ENCODE data around the gene FCRL1. TPM values are rescaled to one million over a fixed set of nuclear protein-coding genes. Genes with fewer than 3 reads are reported as not detected.

FCRL1 gene
- total and polyA plus RNA-seq, 9 donors = 0.05 to 0.37 (median 0.14) TPM; not detected in 3

DNA sequence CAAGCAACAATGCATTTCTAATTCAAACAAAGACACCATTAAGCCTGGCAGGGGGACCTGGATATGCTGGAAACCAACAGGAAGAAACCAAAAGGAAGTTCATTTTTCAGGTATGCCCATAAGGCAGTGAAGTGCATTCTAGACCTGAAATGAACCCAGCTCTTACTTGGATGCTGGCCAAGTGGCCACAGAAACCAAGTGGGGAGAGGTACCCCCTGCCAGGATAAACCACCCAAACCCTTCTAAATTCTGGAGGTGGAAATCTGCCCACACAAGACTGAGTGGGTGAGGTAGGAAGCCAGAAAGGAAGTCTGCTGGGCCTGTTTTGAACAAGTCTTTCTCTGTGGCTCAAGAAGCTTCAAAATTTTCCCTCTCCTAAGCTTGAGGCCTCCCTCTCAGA, 19.0 kb upstream of the FCRL1 start:
- H3K27me3 ChIP-seq (ENCODE audit: control insufficient read depth, insufficient read depth, low read length) = no peaks in the 10 kb centered on the region
- H3K9me3 ChIP-seq (replicated peaks; ENCODE audit: control insufficient read depth, low read depth, low read length) = no peaks in the 10 kb centered on the region

DNA sequence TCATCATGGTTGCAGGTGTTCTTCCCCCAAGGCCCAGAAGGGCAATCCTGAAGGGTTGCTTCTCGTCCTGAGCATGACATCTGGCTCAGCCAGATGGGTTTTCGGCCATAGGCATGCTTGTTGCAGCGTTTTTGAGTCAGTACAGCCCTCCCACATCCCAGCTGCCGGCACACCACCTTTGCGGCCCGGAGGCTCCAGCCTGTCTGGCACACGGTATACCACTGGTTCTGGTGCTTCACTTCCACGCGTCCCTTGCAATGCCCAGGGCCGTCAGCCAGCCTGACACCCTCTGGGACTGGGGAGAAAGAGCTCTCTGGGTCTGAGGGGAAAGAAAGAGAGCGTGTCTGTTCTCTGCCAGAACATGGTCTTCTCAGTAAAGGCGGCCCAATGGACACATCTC, 14.5 kb upstream of the FCRL1 start:
- no peaks in the 10 kb centered on the region for H3K9me3 ChIP-seq (replicated peaks; ENCODE audit: control insufficient read depth, low read depth, low read length)
- no peak for DNase-seq
- no peak overlapping the region for H3K4me3 ChIP-seq (ENCODE audit: low read length)
- H3K4me1 ChIP-seq (ENCODE audit: control insufficient read depth, insufficient read depth, low read length) = no peaks in the 10 kb centered on the region
- H3K27me3 ChIP-seq (ENCODE audit: control insufficient read depth, insufficient read depth, low read length) = no peaks in the 10 kb centered on the region
- H3K36me3 ChIP-seq (ENCODE audit: control insufficient read depth, insufficient read depth, low read length) = no peaks in the 10 kb centered on the region
- no peak overlapping the region for H3K27ac ChIP-seq (ENCODE audit: low read length)
- WGBS (ENCODE audit: insufficient coverage) = 65% methylated on average over 10 of the region's 12 CpGs

More for the DNA sequence above, 19.0 kb upstream of the FCRL1 start:
- H3K4me1 ChIP-seq (ENCODE audit: control insufficient read depth, insufficient read depth, low read length) = no peaks in the 10 kb centered on the region
- H3K4me3 ChIP-seq (ENCODE audit: low read length) = no peak overlapping the region
- no peak for DNase-seq
- no peak overlapping the region for H3K27ac ChIP-seq (ENCODE audit: low read length)
- no peaks in the 10 kb centered on the region for H3K36me3 ChIP-seq (ENCODE audit: control insufficient read depth, insufficient read depth, low read length)

DNA sequence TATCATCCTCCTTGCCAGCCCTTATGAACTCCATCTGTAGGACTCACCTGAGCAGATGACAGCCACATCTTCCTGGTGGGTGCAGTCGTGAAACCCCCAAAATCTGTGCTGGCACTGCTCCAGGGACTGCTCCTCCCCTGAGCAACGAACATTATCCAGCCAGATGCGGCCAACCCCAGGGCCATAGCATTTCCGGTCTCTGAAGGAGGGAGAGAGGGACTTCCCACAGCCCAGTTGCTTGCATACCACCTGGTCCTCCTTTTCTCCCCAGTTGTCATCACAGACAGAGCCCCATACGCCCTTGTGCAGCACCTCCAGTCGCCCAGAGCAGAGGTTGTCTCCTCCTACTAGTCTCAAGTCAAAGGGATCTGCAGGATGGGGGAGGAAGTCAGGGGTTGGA, 13.2 kb upstream of the FCRL1 start:
- WGBS (ENCODE audit: insufficient coverage) = 67% methylated on average over 1 of the region's 6 CpGs
- H3K9me3 ChIP-seq (replicated peaks; ENCODE audit: control insufficient read depth, low read depth, low read length) = no peaks in the 10 kb centered on the region
- DNase-seq = no peak
- H3K27me3 ChIP-seq (ENCODE audit: control insufficient read depth, insufficient read depth, low read length) = no peaks in the 10 kb centered on the region
- H3K27ac ChIP-seq (ENCODE audit: low read length) = no peak overlapping the region
- H3K4me1 ChIP-seq (ENCODE audit: control insufficient read depth, insufficient read depth, low read length) = no peaks in the 10 kb centered on the region
- no peak overlapping the region for H3K4me3 ChIP-seq (ENCODE audit: low read length)
- H3K36me3 ChIP-seq (ENCODE audit: control insufficient read depth, insufficient read depth, low read length) = no peaks in the 10 kb centered on the region

DNA sequence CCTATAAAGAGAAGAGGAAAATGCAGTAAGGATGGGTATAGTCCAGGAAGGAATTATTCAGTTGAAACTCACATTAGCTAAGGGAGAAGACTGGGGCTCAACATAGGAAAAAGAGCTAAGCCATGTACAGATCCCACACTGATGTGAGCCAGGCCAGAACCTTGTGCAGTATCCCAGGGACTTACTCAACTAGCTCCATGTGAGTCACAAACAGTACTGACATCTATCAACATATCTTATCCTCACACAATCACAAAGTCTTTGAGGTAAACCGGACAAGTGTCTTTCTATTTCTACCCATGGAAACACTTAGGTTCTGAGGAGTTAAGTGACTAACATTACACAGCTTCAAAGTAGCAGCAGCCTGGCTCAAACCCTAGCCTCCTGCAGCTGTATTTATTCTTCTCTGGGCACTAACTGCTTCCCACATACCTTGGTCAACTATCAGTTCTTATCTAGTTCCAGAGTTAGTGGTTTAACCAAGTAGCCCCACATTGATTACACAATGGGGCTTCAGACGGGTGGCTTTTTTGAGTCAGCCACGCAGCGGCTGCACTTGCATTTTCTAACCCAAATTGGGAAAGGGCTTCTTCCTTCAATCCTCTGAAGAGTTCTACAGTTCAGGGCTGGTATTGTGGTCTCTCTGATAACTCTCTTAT, 12.2 kb upstream of the FCRL1 start:
- Histone ChIP-seq H3K4me1 (ENCODE audit: control insufficient read depth, insufficient read depth, low read length) (no peaks in the 10 kb centered on the region), H3K9me3 (replicated peaks; ENCODE audit: control insufficient read depth, low read depth, low read length) (no peaks in the 10 kb centered on the region), H3K36me3 (ENCODE audit: control insufficient read depth, insufficient read depth, low read length) (no peaks in the 10 kb centered on the region), H3K27ac (ENCODE audit: low read length) (no peak overlapping the region), H3K27me3 (ENCODE audit: control insufficient read depth, insufficient read depth, low read length) (no peaks in the 10 kb centered on the region), H3K4me3 (ENCODE audit: low read length) (no peak overlapping the region)
- no peak for DNase-seq
- 100% methylated on average over 2 of the region's 4 CpGs for WGBS (ENCODE audit: insufficient coverage)

DNA sequence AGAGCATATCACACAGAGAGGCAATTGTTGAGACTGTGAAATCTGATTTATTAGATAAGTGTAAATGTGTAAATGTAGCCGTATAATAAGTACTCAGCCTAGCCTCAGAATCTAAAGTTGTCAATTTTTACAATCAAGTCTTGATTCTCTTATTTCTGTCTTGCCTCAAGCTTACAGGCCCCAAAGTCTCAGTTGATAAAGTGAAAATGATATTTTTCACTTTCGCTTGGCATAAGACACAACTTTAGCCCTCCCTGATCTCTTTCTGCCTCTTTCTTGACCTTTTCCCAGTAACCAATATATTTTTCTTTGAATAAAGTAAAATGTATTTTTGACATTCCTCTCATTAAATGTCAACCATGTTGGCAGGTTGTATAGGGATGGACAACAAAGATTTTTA, 11.0 kb upstream of the FCRL1 start:
- no CpG with 5 or more reads among the region's 2 CpGs for WGBS (ENCODE audit: insufficient coverage)
- Histone ChIP-seq H3K4me3 (ENCODE audit: low read length) (no peak overlapping the region), H3K4me1 (ENCODE audit: control insufficient read depth, insufficient read depth, low read length) (no peaks in the 10 kb centered on the region)

GRCh38 chr1:157829711-157830110, 9.8 kb upstream of the FCRL1 start:
- DNase-seq = no peak
- Histone ChIP-seq H3K4me3 (ENCODE audit: low read length) (no peak overlapping the region), H3K36me3 (ENCODE audit: control insufficient read depth, insufficient read depth, low read length) (no peaks in the 10 kb centered on the region), H3K9me3 (replicated peaks; ENCODE audit: control insufficient read depth, low read depth, low read length) (no peaks in the 10 kb centered on the region), H3K27ac (ENCODE audit: low read length) (no peak overlapping the region), H3K27me3 (ENCODE audit: control insufficient read depth, insufficient read depth, low read length) (no peaks in the 10 kb centered on the region), H3K4me1 (ENCODE audit: control insufficient read depth, insufficient read depth, low read length) (no peaks in the 10 kb centered on the region)
- WGBS (ENCODE audit: insufficient coverage) = no CpG with 5 or more reads among the region's 3 CpGs

More for the DNA sequence above, 11.0 kb upstream of the FCRL1 start:
- no peaks in the 10 kb centered on the region for H3K27me3 ChIP-seq (ENCODE audit: control insufficient read depth, insufficient read depth, low read length)
- DNase-seq = no peak
- no peak overlapping the region for H3K27ac ChIP-seq (ENCODE audit: low read length)
- no peaks in the 10 kb centered on the region for H3K9me3 ChIP-seq (replicated peaks; ENCODE audit: control insufficient read depth, low read depth, low read length)
- no peaks in the 10 kb centered on the region for H3K36me3 ChIP-seq (ENCODE audit: control insufficient read depth, insufficient read depth, low read length)

DNA sequence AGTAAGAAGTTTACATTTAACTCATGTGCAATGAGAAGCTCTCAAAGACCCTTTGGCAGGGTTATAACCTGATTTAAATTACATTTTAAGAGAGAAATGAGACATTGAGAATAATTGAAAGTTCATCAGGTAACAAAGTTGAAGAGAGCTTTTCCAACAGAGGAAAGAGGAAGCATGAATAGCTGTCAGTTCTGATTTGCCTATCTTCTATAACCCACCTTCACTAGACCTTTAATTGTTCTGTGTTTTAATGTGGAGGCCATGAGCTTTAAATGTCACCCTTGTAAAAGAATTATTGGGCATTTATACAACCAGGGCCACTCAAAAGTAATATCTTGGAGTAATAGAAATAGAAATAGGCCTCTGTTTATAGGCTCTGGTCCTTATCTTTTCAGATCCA, 9.3 kb upstream of the FCRL1 start:
- no peak overlapping the region for H3K4me3 ChIP-seq (ENCODE audit: low read length)
- no peaks in the 10 kb centered on the region for H3K4me1 ChIP-seq (ENCODE audit: control insufficient read depth, insufficient read depth, low read length)
- no peaks in the 10 kb centered on the region for H3K9me3 ChIP-seq (replicated peaks; ENCODE audit: control insufficient read depth, low read depth, low read length)
- no peaks in the 10 kb centered on the region for H3K27me3 ChIP-seq (ENCODE audit: control insufficient read depth, insufficient read depth, low read length)
- DNase-seq = no peak
- no peak overlapping the region for H3K27ac ChIP-seq (ENCODE audit: low read length)
- H3K36me3 ChIP-seq (ENCODE audit: control insufficient read depth, insufficient read depth, low read length) = no peaks in the 10 kb centered on the region

- no peak overlapping the region for H3K4me3 ChIP-seq (ENCODE audit: low read length)
- WGBS (ENCODE audit: insufficient coverage) = no CpG with 5 or more reads among the region's 2 CpGs
- no peaks in the 10 kb centered on the region for H3K36me3 ChIP-seq (ENCODE audit: control insufficient read depth, insufficient read depth, low read length)
- H3K27me3 ChIP-seq (ENCODE audit: control insufficient read depth, insufficient read depth, low read length) = no peaks in the 10 kb centered on the region
- DNase-seq = no peak
- H3K9me3 ChIP-seq (replicated peaks; ENCODE audit: control insufficient read depth, low read depth, low read length) = no peaks in the 10 kb centered on the region
- H3K27ac ChIP-seq (ENCODE audit: low read length) = no peak overlapping the region
- no peaks in the 10 kb centered on the region for H3K4me1 ChIP-seq (ENCODE audit: control insufficient read depth, insufficient read depth, low read length)
Observed at GRCh38 chr1:157820299-157820698, 379 bp upstream of the FCRL1 start.

DNA sequence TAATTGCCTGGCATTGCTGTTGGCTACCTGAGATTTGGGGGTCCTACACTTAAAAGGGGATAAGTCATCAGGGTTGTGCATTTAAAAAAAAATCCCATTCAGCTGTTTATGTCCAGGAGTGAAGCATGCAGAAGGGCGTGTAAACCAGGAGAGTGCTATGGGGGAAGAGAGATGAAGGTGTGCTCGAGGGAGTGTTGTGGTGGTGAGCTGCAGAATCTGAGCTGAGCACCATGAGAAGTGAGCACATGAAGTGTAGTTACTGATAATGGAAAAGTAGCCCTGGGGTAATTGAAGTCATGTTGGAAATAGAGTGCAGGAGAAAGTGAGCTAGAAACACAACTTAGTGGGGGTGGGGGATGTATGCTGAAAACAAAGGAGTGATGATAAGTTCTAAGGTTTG, 705 bp downstream of the FCRL1 start:
- no peak for DNase-seq
- WGBS (ENCODE audit: insufficient coverage) = 61% methylated on average over 2 of the region's 2 CpGs
- no peaks in the 10 kb centered on the region for H3K4me1 ChIP-seq (ENCODE audit: control insufficient read depth, insufficient read depth, low read length)
- no peaks in the 10 kb centered on the region for H3K9me3 ChIP-seq (replicated peaks; ENCODE audit: control insufficient read depth, low read depth, low read length)
- no peak overlapping the region for H3K4me3 ChIP-seq (ENCODE audit: low read length)
- H3K27ac ChIP-seq (ENCODE audit: low read length) = no peak overlapping the region
- no peaks in the 10 kb centered on the region for H3K27me3 ChIP-seq (ENCODE audit: control insufficient read depth, insufficient read depth, low read length)
- H3K36me3 ChIP-seq (ENCODE audit: control insufficient read depth, insufficient read depth, low read length) = no peaks in the 10 kb centered on the region

DNA sequence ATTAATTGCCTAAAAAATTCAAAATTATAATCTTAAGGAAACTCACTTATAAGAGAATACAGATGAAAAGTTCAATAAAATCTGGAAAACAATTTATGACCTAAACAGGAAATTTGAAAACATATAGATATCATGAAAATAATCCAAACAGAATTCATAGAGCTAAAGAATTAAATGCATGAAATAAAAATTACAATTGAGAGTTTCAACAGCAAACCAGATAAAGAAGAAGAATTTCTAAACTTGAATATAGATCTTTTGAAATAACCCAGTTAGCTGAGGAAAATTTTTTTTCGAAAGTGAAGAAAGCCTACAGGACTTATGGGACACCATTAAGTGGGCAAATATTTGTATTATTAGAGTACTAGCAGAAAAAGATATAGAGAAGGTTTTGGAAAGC, 6.7 kb downstream of the FCRL1 start:
- H3K36me3 ChIP-seq (ENCODE audit: control insufficient read depth, insufficient read depth, low read length) = no peaks in the 10 kb centered on the region
- WGBS (ENCODE audit: insufficient coverage) = no CpG with 5 or more reads among the region's 1 CpG
- no peak overlapping the region for H3K4me3 ChIP-seq (ENCODE audit: low read length)
- no peak for DNase-seq
- H3K4me1 ChIP-seq (ENCODE audit: control insufficient read depth, insufficient read depth, low read length) = no peaks in the 10 kb centered on the region
- no peaks in the 10 kb centered on the region for H3K27me3 ChIP-seq (ENCODE audit: control insufficient read depth, insufficient read depth, low read length)
- H3K9me3 ChIP-seq (replicated peaks; ENCODE audit: control insufficient read depth, low read depth, low read length) = peaks cover 8% of the 10 kb centered on the region
- H3K27ac ChIP-seq (ENCODE audit: low read length) = no peak overlapping the region
